Ammon's horn (tissue), 1 donor: Measurements from ENCODE around the gene ZNF518B.

ENCODE experiments used
- DNase-seq: peaks from one replicate; pipeline ENCODE4 v3.0.0-alpha.2; 2016; ENCODE audit warnings: low spot score

The ZNF518B gene, protein sequence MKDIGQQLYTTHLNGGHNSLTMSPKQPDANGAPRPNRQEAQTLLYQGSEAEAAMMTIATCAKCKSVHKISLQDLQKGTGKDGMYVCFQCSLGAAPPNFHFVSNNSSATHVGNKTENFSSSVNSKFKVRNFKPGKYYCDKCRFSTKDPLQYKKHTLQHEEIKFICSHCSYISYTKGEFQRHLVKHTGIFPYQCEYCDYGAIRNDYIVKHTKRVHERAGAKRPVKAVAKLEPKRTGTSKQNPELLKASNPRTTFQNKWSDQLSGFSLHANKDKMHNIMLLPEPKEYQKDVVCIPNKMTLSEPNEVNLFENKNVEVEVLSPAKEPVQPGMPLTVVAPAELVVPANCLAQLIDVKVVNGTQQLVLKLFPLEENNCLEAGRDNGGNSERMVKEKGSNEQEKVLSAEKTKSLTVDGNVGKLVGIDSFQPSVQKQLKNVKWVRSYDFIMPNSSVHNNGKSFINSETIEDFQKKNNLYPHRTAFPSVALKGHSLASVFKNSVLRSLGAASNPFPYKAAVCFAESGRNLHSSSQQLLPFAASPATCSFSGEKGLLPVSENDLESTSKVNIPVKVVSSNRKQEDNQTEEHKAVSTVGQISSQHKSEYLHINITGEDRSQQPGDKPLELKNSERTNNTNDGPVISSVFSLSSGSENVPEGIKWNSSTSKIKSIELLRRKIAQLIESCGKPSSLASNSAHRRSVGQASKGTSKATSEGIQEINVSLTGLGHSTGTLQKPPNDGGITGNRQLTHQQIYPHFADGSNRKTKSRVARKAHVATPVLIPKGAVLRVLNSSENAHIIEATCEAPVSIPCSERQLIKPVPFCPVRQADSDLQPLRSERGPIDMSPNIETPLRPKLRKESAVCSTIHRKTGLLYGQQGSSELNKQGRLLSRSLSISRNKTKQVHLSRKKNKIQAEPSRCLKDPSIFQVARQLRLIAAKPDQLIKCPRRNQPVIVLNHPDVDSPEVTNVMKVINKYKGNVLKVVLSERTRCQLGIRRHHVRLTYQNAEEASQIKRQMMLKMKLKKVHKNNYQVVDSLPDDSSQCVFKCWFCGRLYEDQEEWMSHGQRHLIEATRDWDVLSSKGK

DNA sequence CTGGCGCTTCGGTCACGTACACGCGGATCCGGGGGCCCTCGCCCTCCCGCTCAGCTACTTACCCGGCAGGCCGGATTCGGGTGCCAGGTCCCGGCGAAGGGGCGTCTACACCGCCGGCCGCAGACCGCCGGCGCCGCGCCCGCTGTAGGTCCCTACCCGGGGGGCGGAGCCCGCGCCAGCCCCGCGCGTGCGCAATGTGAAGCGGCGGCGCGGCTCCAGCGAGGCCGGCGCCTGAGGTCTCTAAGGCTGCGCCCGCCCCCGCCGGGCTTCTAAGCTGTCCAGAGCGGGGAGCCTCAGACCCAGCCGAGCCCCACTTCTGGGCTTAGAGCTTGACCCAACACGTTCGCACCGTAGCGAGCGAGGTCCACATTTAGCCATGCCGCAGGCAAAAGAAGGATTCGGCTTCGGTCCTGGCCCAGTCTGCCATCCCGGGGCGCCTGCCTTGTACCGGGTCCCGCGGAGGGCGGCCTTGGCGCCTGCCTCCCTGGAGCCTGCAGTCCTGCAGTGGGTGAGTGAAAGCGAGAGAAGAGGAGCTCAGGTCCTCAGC lies at the start of gene ZNF518B:
Gene ZNF518B, minus strand, starts transcription at position 172 of the 547 bp plus-strand sequence. CDS start 11,098 bp downstream, outside the sequence.
- peak; percentile 33 for DNase-seq

GRCh38 chr4:10506077-10506476 lies 48.9 kb upstream of the ZNF518B start:
- DNase-seq, result no peak

DNA sequence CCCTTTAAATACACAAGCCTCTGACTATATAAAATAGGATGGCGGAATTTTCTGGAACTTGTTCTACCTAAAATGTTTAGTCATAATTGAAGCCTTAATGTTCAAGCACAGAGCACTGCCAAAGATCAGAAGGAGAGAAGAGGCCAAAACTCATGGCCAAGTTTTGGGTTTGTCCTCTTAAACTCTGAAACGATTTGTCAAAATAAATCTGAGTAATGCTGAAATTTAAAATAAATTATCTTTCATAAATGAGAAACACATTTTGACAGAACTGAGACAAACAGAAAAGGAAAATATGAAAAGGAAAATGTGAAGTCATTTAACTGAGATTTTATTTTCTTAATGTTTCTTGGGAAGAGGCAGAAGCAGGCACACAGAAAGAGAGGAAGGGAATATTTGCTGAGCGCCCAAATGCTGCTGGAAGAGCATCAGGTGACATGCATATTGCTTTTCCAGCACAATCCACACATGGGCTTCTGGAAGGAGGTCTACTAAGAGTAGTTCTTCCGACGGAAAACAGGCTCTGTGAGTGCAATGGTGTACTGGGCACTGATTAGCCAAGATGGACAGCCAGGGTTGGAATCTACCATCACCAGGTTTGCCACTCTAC lies 47.4 kb upstream of the ZNF518B start:
- DNase-seq, result no peak

DNA sequence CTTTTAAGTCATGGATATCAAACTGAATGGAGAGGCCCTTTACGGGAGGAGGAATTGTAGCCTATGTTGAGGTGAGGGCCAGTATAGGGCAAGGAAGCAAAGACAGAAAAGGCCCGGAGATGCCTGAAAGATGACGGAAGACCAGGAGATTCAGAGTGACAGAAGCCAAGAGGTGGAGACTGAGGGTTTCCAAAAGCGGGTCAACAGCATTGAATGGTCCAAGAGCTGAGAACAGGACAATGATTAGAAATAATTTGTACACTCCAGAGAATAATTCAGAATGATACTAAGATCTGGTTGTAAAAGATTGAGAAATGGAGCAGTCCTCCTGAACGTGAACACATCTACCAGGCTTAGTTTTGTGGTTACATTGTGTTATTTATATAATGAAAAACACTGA lies 45.5 kb upstream of the ZNF518B start:
- DNase-seq, result no peak

- DNase-seq, result no peak
These were observed 43.5 kb upstream of the ZNF518B start for GRCh38 chr4:10500776-10501175.

GRCh38 chr4:10496200-10496599 lies 39.0 kb upstream of the ZNF518B start:
- DNase-seq, result no peak

GRCh38 chr4:10495651-10496050 lies 38.4 kb upstream of the ZNF518B start:
- DNase-seq, result no peak

GRCh38 chr4:10492464-10492863 lies 35.2 kb upstream of the ZNF518B start:
- no peak for DNase-seq

GRCh38 chr4:10491401-10491800 lies 34.2 kb upstream of the ZNF518B start:
- no peak for DNase-seq

DNA sequence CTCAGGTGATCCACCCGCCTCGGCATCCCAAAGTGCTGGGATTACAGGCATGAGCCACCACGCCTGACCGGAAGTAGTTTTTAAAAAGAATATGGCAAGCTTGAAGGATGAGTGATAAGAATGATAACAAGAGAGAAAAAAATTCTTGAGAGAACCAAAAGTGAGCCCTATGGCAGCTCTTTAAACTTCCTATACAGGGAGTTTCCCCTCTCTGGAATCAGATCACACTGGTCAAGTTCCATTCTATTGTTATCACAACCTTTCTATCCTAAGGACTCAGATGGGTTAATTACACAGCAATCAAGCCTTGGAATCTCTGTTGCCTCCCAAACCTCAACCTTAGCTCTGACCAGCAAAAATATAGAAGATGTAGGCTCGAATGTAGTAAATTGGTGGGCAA lies 33.8 kb upstream of the ZNF518B start:
- DNase-seq, result no peak

- no peak for DNase-seq
These were observed 25.7 kb upstream of the ZNF518B start for GRCh38 chr4:10482913-10483312.

DNA sequence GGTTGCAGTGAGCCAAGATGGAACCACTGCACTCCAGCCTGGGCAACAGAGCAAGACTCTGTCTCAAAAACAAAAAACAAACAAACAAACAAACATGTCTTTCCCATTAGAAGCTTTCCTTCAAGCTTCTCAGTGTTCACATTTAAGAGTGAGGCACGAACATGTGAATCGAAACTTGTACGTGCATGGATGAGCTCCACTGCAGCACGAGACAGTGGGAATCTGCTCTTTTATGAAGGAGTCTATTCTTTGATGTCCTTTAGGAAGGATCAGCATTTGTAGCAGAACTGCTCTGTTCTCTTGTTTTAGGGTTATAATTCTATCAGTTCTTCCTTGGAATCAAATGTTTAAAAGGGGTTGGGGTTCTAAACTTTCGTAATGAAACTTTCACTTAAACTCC lies 23.4 kb upstream of the ZNF518B start:
- DNase-seq, result no peak

- DNase-seq, result no peak
These were observed 21.4 kb upstream of the ZNF518B start for GRCh38 chr4:10478621-10479020.

GRCh38 chr4:10470505-10470904 lies 13.3 kb upstream of the ZNF518B start:
- DNase-seq, result no peak

DNA sequence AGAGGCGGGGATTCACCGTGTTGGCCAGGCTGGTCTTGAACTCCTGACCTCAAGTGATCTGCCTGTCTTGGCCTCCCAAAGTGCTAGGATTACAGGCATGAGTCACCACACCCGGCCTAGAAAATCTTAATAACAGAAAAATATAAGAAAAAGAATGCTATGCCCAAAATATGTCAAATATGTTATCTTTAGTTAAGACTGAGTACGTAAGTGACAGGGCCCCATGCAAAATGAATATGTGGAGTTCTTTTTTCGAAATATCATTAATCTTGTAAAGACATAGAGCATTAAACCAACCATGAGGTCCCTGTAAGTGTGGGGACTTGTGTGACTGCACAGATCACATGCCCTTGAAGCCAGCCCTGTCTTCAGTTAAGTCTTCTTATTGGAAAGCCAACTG lies 8.9 kb upstream of the ZNF518B start:
- no peak for DNase-seq

- no peak for DNase-seq
These were observed 5.7 kb upstream of the ZNF518B start for GRCh38 chr4:10462876-10463275.

DNA sequence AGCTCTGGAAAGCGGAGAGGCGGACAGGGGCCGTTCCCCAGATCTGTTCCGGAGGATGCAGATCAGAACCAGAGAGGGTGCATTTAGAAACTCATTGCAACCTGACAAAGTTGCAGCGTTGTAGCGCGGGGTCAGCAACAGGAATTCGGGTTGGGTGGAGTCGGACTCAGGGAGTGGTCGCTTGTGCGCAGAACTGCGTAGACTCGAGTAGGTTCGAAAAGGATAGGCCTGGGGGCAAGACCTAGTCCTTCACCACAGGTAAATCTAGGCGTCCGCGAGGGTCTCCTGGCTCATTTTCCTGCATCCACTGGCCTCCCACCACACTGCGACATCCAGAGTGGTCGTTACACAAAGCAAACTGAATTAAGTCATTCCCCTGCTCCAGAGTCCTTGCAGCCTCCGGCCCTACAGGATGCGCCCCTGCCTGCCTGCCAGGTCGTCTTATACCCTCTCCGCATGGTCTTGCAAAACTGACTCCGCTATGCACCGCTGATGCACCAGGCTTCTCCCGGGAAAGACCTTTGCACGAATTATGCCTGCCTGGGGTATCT lies 4.7 kb upstream of the ZNF518B start:
- DNase-seq, result no peak

DNA sequence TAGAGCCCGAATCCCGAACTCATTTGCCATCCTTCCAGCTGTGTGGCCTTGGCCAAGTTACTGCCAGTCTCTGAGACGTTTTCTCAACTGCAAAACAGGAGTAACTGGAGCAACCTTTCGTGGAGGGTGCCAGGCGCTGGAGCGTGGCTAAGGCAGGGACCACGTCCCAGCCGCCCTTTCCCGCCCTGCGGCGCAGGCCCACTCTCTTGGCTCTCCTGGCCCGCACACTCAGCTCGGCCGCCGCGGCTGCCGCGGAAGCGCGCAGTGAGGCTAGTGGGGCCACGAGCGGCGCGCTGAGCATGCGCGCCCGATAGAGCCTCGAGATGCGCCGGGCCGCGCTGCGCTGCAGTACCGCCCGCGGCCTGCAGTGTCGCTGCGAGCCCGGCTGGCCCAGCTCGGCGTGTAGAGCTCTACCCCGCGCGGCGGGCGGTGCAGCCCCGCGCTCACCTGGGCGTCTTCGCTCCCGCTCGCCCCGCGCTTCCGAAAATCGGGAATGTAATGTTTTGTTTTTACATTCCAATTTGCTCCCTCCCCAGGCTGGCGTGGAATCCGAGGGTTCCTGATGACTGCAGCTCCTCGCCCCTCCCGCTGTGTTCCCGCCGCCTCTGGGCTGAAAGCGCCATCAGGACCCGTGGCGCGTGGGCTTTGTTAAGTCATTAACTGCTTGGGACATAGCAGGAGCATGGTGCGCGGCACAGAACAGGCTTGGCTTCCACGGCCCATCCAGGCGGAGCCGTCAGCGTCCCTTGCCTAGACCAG lies 4.0 kb upstream of the ZNF518B start:
- DNase-seq, result peak; percentile 27

DNA sequence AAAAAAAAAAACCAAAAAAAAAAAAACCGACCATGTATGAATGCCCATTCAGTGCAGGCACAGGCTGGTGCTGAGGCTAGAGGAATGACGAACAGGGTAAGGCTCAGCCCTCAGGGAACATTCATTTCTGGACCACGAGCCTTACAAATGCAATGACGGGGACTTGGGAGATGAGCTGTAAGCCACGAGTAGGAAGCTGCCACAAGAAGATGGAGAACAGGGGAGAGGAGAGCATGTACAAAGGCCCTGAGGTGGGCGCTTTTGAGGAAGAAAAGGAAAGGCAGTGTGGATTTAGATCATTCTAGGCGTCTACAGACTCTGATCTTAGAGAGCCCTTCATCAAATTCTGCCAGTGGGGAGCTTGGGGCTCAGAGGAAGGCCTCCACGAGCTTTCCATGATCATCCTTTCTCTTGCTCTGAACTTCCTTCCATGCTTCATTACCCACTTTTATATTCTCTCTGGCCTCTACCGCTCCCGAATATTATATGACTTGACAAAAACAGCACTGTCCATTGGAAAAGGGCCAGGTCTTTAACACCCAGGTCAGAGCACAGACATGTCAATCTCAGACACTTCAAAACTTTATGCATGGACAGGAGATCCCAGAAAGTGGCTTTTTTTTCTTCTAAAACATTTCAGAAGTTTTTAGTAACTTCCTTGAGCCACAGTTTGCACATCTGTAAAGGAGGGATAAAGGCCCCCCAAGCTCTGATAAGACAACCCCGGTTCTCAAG lies 3.3 kb upstream of the ZNF518B start:
- DNase-seq, result no peak

- DNase-seq, result no peak
These were observed 2.1 kb upstream of the ZNF518B start for GRCh38 chr4:10459305-10459704.
